GM12872 (cell line): Measurements from ENCODE around the gene DDIT3.

Source experiments
- CTCF ChIP-seq: IDR thresholded peaks from 3 replicates; pipeline ENCODE4 v1.5.1; 2011; ENCODE audit warnings: low read depth, mild to moderate bottlenecking, low read length, moderate library complexity; ENCODE audit not compliant: insufficient read depth

DDIT3 gene

GRCh38 chr12:57522887-57523705, 2.8 kb upstream of the DDIT3 start:
- no peak; the same call in 2 of the 3 replicates for TF ChIP-seq CTCF

- no peak for TF ChIP-seq CTCF
Observed at GRCh38 chr12:57522011-57522886, 1.9 kb upstream of the DDIT3 start, which contains the start of gene MBD6. TSS of gene MBD6 (plus strand) at chr12:57522824. CDS start at chr12:57524304, 1,480 bp downstream.

GRCh38 chr12:57521525-57522010, 1.3 kb upstream of the DDIT3 start:
- no peak for TF ChIP-seq CTCF

- no peak for TF ChIP-seq CTCF
Observed at GRCh38 chr12:57519796-57520052, 590 bp downstream of the DDIT3 start.

GRCh38 chr12:57518920-57519795, 1.2 kb downstream of the DDIT3 start:
- no peak for TF ChIP-seq CTCF

GRCh38 chr12:57518176-57518919, 2.0 kb downstream of the DDIT3 start:
- TF ChIP-seq CTCF, result no peak
